Measurements from ENCODE around the gene FBXL20. TPM values are rescaled to one million over a fixed set of nuclear protein-coding genes. Genes with fewer than 3 reads are reported as not detected.
"Not testable (repeated sequence)": the region's sequence is repeated elsewhere in the genome, so short reads cannot be mapped to it uniquely, and the experiment has no call there.

Gene FBXL20
- total RNA-seq, 1 donor from 2014 or later = 8.2 TPM

- no peak for DNase-seq (ENCODE audit: low read depth in 2 of 2)
Observed at GRCh38 chr17:39385040-39385439, 16.4 kb downstream of the FBXL20 start.

GRCh38 chr17:39380144-39380543, 21.3 kb downstream of the FBXL20 start:
- no peak for DNase-seq (ENCODE audit: low read depth in 2 of 2)

- DNase-seq (ENCODE audit: low read depth in 2 of 2) = no peak
Observed at GRCh38 chr17:39376434-39376833, 25.0 kb downstream of the FBXL20 start.

GRCh38 chr17:39367805-39368204, 33.6 kb downstream of the FBXL20 start:
- not testable (repeated sequence) for DNase-seq (ENCODE audit: low read depth in 2 of 2)

- DNase-seq (ENCODE audit: low read depth in 2 of 2) = no peak
Observed at GRCh38 chr17:39365872-39366271, 35.6 kb downstream of the FBXL20 start.

GRCh38 chr17:39365242-39365641, 36.2 kb downstream of the FBXL20 start:
- no peak for DNase-seq (ENCODE audit: low read depth in 2 of 2)

- DNase-seq (ENCODE audit: low read depth in 2 of 2) = no peak
Observed at GRCh38 chr17:39364236-39365025, 37.0 kb downstream of the FBXL20 start.

GRCh38 chr17:39361064-39361463, 40.4 kb downstream of the FBXL20 start:
- DNase-seq (ENCODE audit: low read depth in 2 of 2) = no peak

GRCh38 chr17:39360537-39360936, 40.9 kb downstream of the FBXL20 start:
- no peak for DNase-seq (ENCODE audit: low read depth in 2 of 2)

GRCh38 chr17:39359994-39360393, 41.4 kb downstream of the FBXL20 start:
- no peak for DNase-seq (ENCODE audit: low read depth in 2 of 2)

- DNase-seq (ENCODE audit: low read depth in 2 of 2) = no peak
Observed at GRCh38 chr17:39357986-39358385, 43.4 kb downstream of the FBXL20 start.

GRCh38 chr17:39357488-39357887, 43.9 kb downstream of the FBXL20 start:
- DNase-seq (ENCODE audit: low read depth in 2 of 2) = no peak

- DNase-seq (ENCODE audit: low read depth in 2 of 2) = no peak
Observed at GRCh38 chr17:39352986-39353385, 48.4 kb downstream of the FBXL20 start.

GRCh38 chr17:39352511-39352910, 48.9 kb downstream of the FBXL20 start:
- DNase-seq (ENCODE audit: low read depth in 2 of 2) = peak in 1 of 2 donors; percentile 7

GRCh38 chr17:39351508-39351907, 49.9 kb downstream of the FBXL20 start:
- peak in 1 of 2 donors; percentile 58 for DNase-seq (ENCODE audit: low read depth in 2 of 2)

- no peak for DNase-seq (ENCODE audit: low read depth in 2 of 2)
Observed at GRCh38 chr17:39349246-39349645, 52.2 kb downstream of the FBXL20 start.

- not testable (repeated sequence) for DNase-seq (ENCODE audit: low read depth in 2 of 2)
Observed at GRCh38 chr17:39346863-39347262, 54.6 kb downstream of the FBXL20 start.

GRCh38 chr17:39341541-39341940, 59.9 kb downstream of the FBXL20 start:
- DNase-seq (ENCODE audit: low read depth in 2 of 2) = no peak

- DNase-seq (ENCODE audit: low read depth in 2 of 2) = no peak
Observed at GRCh38 chr17:39340731-39341130, 60.7 kb downstream of the FBXL20 start.

GRCh38 chr17:39339272-39339671, 62.2 kb downstream of the FBXL20 start:
- peak; percentile 24 to 74 for DNase-seq (ENCODE audit: low read depth in 2 of 2)

GRCh38 chr17:39337649-39338048, 63.8 kb downstream of the FBXL20 start:
- DNase-seq (ENCODE audit: low read depth in 2 of 2) = not testable (repeated sequence)

- DNase-seq (ENCODE audit: low read depth in 2 of 2) = no peak
Observed at GRCh38 chr17:39335704-39336223, 65.7 kb downstream of the FBXL20 start.

All from dermis microvascular lymphatic vessel endothelial cell (primary cell).